NCI-H1417 (cell line): Measurements from ENCODE around the gene FNIP1.
"Not testable (repeated sequence)": the region's sequence is repeated elsewhere in the genome, so short reads cannot be mapped to it uniquely, and the experiment has no call there.

ENCODE experiments used
- DNase-seq, 3 experiments: peaks; one replicate each; lab custom pipeline; 2025; lab: John Stamatoyannopoulos, UW

FNIP1 gene

GRCh38 chr5:131684595-131684994, 112.2 kb downstream of the FNIP1 start:
- DNase-seq = peak in 1 of 3 experiments; percentile 7

DNA sequence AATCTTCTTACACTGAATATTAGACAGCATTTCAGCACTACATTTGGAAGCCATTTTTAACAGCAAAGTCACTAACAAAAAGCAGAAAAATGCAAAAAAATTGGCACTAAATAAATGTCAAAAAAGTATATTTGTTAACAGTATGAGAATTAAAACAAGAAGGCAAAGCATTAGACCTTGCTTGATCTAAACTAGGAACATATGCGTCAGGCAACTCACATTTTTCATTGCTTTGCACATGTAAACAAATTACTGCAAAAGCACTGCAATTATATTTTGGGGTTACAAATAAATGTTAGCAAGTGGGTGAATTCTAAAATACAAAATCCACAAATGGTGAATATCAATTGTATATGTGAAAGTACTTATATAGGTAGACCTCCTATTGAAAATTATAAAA, 112.8 kb downstream of the FNIP1 start:
- peak in 1 of 3 experiments; percentile 15 for DNase-seq

DNA sequence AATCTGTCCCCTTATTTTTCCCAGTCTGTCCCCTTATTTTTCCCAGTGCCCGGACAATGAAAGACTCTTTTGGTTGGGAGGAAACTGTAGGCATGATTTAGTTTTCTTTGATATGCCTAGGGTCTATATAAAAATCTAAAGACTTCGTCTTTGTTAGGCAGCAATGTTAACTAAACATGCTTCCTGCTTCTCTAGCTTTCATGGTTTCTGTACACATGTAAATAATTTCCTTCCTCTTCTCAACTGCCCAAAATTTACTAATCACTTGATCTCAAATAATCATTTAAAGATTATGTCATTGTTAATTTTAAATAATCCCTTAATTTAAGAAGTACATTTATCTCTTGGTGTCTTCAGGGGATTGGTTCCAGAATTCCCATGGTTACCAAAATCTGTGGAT, 114.0 kb downstream of the FNIP1 start:
- DNase-seq = no peak

- no peak for DNase-seq
Measured at GRCh38 chr5:131682175-131682574, 114.6 kb downstream of the FNIP1 start.

DNA sequence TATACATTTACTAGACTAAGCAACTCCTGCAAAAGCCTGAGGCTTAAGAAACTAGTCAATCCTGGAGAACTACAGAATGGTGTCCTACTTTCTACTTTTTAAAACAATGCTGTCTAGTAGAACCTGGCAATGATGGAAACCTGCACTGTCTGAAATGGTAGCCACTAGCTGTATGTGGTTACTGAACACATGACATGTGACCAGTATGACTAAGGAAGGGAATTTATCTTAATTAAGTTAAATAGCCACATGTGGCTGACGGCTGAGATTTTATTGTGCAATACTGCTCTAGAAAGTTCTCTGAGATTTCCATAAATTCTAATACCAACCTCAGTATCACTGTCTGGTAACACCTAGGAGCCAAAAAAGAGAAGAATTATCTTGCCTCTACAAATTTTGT, 116.9 kb downstream of the FNIP1 start:
- no peak for DNase-seq

DNA sequence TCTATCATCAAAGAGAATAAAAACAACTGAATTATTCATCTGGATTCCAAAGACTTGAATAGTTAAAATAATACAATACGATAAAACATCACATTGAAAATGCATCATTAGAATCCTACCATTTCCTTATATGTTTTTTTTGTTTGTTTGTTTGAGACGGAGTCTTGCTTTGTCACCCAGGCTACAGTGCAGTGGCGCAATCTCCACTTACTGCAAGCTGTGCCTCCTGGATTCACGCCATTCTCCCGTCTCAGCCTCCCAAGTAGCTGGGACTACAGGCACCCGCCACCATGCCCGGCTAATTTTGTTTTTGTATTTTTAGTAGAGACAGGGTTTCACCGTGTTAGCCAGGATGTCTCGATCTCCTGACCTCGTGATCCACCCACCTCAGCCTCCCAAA, 118.5 kb downstream of the FNIP1 start:
- DNase-seq = not testable (repeated sequence)

GRCh38 chr5:131677115-131677514, 119.7 kb downstream of the FNIP1 start:
- DNase-seq = no peak

- DNase-seq = no peak
Measured at GRCh38 chr5:131672776-131673175, 124.0 kb downstream of the FNIP1 start.

- no peak for DNase-seq
Measured at GRCh38 chr5:131671994-131672655, 124.7 kb downstream of the FNIP1 start.

- DNase-seq = no peak
Measured at GRCh38 chr5:131671409-131671808, 125.4 kb downstream of the FNIP1 start.

DNA sequence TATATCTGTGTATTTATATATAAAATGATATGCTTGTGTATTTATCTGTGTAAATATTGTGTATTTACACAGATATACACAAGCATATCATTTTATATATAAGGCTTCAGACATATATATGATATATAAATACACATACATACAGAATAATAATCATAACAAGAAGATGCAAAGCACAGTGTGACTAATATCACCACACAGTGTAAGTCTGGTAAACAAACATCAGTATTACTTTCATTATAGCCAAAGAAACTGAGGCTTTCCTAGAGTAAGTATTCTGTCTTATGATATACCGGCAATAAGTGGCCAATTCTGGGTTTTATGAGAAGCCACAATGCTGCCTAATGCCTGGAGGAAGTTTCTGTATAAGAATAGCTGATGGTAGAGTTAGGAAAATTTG, 131.9 kb downstream of the FNIP1 start:
- DNase-seq = no peak

DNA sequence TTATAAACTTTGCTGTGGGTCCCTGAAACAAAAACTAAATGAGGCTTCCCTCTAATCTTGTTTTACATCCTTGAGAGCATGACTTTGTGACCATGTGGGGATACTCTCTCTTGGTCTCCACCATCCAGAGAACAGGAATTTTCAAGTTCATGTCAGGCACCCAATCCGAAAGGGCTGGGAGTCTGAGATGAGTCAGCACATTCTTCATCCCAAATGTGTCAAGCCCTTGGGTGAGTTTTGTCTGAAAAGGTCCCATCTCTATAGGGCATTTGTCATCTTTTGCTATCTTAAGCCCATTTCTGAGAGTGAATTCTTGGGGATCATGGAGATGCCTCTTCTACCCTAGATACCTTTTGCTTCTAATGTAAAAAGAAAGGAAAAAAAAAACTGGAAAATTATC, 134.9 kb downstream of the FNIP1 start:
- no peak for DNase-seq

GRCh38 chr5:131659841-131660240, 137.0 kb downstream of the FNIP1 start:
- no peak for DNase-seq

DNA sequence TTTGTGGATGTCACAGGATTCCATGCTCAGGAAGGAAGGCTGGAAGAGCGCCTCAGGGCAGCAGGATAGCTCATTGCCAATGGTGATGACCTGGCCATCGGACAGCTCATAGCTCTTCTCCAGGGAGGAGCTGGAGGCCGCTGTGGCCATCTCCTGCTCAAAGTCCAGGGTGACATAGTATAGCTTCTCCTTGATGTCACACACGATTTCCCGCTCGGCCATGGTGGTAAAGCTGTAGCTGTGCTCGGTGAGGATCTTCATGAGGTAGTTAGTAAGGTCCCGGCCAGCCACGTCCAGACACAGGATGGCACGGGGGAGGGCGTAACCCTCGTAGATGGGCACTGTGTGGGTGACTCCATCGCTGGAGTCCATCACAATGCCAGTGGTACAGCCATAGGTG, 137.5 kb downstream of the FNIP1 start:
- DNase-seq = no peak

- no peak for DNase-seq
Measured at GRCh38 chr5:131654776-131655175, 142.0 kb downstream of the FNIP1 start.

DNA sequence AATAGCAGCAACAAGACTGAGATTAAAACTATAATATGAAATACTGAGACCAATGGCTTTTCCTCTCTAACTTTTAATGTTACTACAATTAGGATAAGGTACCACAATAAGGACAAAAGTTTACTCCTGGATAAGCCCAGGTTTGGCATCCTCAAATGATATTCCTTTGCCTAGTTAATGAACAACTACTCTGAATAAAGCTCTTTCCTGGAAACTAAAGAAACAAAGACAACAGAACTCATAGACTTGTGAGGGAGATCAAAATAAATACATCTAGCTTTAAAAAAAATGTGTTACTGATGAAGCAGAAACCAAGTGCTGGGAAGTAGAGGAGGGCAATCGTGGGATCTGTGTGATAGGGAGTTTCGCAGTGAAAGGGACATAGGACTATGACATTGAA, 142.5 kb downstream of the FNIP1 start:
- no peak for DNase-seq

DNA sequence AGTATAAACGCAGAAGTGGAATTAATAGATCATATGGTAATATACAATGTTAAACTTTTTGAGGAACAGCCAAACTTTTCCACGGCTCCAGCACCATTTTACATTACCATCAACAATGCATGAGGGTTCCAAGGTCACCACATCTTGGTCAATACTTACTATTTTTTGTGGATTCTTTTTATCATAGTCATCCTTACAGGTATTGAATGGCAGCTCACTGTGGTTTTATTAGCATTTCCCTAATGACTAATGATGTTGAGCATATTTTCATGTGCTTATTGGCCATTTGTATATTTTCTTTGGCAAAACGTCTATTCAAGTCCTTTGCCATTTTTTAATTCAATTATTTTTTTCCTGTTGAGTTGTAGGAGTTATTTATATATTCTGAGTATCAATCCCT, 147.7 kb downstream of the FNIP1 start:
- DNase-seq = no peak

DNA sequence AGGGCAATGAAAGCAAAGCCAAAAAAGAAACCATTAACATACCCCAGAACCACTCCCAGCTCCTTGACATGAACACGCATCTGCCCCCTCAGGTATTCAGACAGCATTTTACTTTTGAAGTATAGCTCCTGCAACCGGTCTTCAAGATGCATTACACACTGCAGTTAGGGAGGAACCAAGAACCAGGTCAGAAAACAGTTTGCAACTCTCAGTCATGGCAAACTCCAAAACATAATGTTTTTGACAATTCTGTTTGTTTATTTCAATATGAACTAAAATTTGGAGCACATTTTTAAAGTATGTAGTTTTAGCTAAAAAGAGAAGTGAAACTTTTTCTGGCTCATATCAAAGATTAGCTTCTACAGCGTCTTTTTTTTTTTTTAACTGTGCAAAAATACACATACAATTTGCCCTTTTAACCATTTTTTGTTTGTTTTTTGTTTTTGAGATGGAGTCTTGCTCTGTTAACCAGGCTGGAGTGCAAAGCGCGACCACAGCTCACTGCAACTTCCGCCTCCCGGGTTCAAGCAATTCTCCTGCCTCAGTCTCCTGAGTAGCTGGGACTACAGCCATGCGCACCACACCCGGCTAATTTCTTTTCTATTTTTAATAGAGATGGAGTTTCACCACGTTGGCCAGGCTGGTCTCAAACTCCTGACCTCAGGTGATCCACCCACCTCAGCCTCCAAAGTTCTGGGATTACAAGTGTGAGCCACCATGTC, 149.6 kb downstream of the FNIP1 start:
- no peak for DNase-seq

GRCh38 chr5:131644822-131645221, 152.0 kb downstream of the FNIP1 start:
- no peak for DNase-seq

GRCh38 chr5:131644370-131644769, 152.4 kb downstream of the FNIP1 start:
- DNase-seq = no peak

GRCh38 chr5:131641494-131641893, 155.3 kb downstream of the FNIP1 start:
- no peak for DNase-seq

DNA sequence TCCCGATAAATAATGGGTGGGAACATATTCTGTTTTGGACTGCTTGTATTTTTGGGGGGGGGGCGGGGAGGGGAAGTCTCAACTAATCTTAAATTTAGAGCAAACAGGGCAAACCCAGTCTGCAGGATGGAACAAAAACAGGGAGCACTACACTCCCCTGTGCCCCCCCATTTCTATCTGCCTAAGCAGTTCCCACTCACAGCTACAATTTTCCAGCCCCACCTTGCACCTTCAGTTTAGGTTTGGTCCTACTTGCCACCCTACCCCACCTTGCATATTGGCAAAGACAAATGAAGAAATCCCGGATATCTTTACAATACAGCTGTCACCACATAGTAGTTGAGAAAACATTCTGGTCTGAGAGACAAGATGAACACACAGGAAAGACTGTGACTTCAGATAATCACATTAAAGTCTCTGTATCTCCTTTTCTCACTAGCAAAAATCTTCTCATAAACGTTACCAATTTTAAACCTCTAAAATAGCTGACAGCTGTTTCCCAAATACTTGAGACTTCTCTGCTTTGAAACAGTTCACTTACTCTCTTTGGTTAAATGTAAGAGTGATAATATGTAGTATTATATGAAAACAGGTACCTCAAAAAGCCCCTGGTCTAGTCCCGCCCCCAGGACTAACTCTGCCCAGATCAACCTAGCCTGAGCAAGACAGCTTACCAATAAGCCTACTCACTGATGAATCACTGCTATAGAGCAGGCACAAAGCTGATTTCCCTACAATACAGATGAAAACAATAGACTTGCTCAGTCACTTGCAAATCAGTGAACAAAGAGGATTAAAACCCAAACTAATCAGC, 156.6 kb downstream of the FNIP1 start:
- no peak for DNase-seq

GRCh38 chr5:131639148-131639547, 157.7 kb downstream of the FNIP1 start:
- DNase-seq = no peak
